ENCODE measurements around the gene CTTNBP2NL.

The CTTNBP2NL gene

DNA sequence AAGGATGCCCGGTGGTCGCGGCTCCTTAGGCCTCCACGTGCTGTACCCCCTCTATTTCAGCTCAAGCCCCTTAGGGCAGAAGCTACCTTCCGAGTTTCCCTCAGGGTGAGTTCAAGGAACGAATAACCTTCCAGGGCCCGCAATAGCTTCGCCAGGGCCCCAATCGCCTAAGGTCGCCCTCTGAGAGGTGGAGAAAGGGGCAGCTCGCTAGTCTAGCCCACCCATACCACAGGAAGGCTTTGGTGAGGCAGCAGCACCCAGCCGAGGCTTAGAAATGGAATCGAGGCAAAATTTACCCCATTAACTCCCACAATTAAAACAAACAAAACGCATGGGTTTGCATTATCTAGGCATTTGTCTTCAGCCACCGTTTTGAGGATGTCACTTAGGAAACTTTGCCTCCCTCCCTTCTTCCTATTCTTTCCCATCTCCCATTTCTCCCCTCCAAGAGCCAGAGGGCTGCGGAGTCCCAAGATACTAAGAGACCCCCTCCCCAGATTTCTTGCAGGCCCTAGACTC lies 113.7 kb downstream of the CTTNBP2NL start:
- no peak for DNase-seq

DNA sequence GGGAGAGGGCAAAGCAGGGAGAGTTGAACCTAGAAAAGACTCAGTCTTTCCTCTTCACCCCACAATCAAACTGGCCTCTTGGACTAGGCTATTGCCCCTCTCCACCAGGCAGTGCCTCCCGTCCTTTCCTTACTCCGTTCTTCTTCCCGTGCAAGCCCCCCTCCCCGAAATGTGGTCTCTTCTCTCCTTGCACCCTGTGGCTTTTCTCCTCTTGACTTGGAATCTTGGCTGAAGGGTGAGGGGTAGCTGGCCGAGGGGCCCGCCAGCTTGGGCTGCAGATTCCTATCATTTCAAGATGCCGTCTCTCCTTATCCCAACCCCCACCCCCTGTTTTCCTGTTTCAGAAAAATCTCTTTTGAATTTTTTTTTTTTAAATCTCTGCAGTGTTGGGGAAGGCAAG lies 114.3 kb downstream of the CTTNBP2NL start:
- DNase-seq: no peak

All from stimulated activated CD4-positive, alpha-beta T cell treated with anti-CD3 and anti-CD28 coated beads, Interleukin-2, amount 100 ng/mL, for 48 hours (primary cell).